Measurements from ENCODE around the gene NHLRC4. TPM values are rescaled to one million over a fixed set of nuclear protein-coding genes. Genes with fewer than 3 reads are reported as not detected.

The NHLRC4 gene
- polyA plus RNA-seq, 1 of the 3 experiments (the other 2 are of a cell fraction): 0.69 TPM

DNA sequence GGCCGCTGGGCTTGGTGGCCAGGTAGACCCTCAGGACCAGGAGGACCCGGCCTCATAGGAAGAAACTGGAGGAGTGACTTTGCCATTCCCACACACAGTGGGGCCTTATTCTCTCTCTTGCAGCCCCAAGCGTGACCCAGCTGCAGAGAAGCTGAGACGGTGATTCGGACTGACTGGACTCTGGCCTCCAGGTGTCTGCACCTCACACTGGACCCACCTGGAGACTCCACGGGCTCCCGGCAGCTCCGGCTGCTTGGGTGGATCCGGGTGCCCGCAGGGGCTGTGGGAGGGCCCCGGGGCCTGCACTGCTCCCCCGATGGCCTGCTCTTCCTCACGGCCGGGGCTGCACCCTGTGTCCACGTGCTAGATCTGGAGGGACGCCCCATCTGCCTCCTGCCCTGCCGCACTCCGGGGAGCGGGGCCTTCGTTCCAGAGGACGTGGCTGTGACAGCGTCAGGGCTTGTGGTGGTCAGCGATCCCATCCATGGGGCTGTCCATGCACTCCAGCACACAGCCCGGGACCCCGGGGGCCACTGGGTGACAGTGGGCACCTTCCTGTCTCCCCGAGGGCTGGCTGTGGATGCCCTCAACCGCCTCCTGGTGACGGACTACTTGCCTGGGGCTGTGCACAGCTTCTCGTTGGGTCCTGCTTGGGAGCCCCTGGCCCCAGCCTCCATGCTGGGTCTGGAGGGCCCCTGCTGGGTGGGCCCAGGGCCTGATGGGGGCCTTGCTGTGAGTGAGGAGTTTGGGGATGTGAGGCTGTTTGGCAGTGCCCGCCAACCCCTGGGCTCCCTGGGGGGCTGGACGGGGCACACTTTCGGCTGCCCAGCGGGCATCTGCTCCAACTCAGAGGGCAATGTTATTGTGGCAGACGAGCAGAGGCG is 810 bp downstream of the NHLRC4 start:
- no peak overlapping the region for H2AFZ ChIP-seq (ENCODE audit: low read depth)
- peaks cover 17% of the 10 kb centered on the region for H3K79me2 ChIP-seq (ENCODE audit: insufficient read depth)
- peaks cover 0 to 2% of the 10 kb centered on the region in 2 experiments for H3K36me3 ChIP-seq (replicated peaks in 1 of 2; ENCODE audit: control insufficient read depth in 1 of 2, insufficient read depth in 2 of 2, low read length in 1 of 2)
- H3K4me2 ChIP-seq: no peak overlapping the region
- no peak overlapping the region for H3K4me3 ChIP-seq (ENCODE audit: low read depth in 2 of 2, low read length in 1 of 2)
- H4K20me1 ChIP-seq (ENCODE audit: insufficient read depth): no peaks in the 10 kb centered on the region
- no peak for DNase-seq
- TF ChIP-seq TAF1 (IDR thresholded peaks at IDR 0.05; ENCODE audit: borderline replicate concordance, low read depth, low read length) (no peak), FOXJ3 (CRISPR knock-in tag; IDR thresholded peaks at IDR 0.05) (no peak), EZH2phosphoT487 (IDR thresholded peaks at IDR 0.05; ENCODE audit: borderline replicate concordance, low read depth) (no peak), SIN3A (IDR thresholded peaks at IDR 0.05; ENCODE audit: borderline replicate concordance, low read depth, low read length) (no peak), RCOR1 (IDR thresholded peaks at IDR 0.05; ENCODE audit: low read length) (no peak), TEAD4 (IDR thresholded peaks at IDR 0.05; ENCODE audit: borderline replicate concordance, insufficient read depth) (no peak), TCF12 (IDR thresholded peaks at IDR 0.05) (no peak), RFX5 (IDR thresholded peaks at IDR 0.05; ENCODE audit: low read length) (no peak), CHD2 (IDR thresholded peaks at IDR 0.05; ENCODE audit: low read length, partially characterized antibody) (no peak), GABPA (IDR thresholded peaks at IDR 0.05; ENCODE audit: low read depth) (no peak)
- TF ChIP-seq, protein P1, sequence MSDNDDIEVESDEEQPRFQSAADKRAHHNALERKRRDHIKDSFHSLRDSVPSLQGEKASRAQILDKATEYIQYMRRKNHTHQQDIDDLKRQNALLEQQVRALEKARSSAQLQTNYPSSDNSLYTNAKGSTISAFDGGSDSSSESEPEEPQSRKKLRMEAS (IDR thresholded peaks at IDR 0.05; ENCODE audit: low read depth): no peak
- H3K27ac ChIP-seq (ENCODE audit: low read depth in 2 of 2, low read length in 1 of 2): peak overlapping the region in 1 of 2 experiments; percentile 95; a peak in 2 of 4 replicates
- H3F3A ChIP-seq (replicated peaks; ENCODE audit: insufficient read depth): no peaks in the 10 kb centered on the region
- 94% methylated on average over 6 of the region's 35 CpGs for WGBS (ENCODE audit: low lambda C conversion rate)
- H3K9me3 ChIP-seq: no peaks in the 10 kb centered on the region
- POLR2A ChIA-PET: interaction anchor here (0.6 to 1.1 kb wide), 2 partner anchors 9 to 143 kb away, joined by 3 read pairs; no protein-coding TSS in a partner anchor
- CTCF ChIA-PET: interaction anchor here (1.1 to 2.0 kb wide), 2 partner anchors 41 to 141 kb away, joined by 3 to 5 read pairs; no protein-coding TSS in a partner anchor
- H3K27me3 ChIP-seq (ENCODE audit: insufficient read depth): no peaks in the 10 kb centered on the region
- no peaks in the 10 kb centered on the region for H3K9me2 ChIP-seq
- no peak overlapping the region for H3K9ac ChIP-seq
- H3K4me1 ChIP-seq (ENCODE audit: control insufficient read depth in 1 of 2, insufficient read depth in 2 of 2, low read depth in 1 of 2, low read length in 1 of 2): peaks cover 11 to 62% of the 10 kb centered on the region in 2 experiments; a peak in 2 of 4 replicates

DNA sequence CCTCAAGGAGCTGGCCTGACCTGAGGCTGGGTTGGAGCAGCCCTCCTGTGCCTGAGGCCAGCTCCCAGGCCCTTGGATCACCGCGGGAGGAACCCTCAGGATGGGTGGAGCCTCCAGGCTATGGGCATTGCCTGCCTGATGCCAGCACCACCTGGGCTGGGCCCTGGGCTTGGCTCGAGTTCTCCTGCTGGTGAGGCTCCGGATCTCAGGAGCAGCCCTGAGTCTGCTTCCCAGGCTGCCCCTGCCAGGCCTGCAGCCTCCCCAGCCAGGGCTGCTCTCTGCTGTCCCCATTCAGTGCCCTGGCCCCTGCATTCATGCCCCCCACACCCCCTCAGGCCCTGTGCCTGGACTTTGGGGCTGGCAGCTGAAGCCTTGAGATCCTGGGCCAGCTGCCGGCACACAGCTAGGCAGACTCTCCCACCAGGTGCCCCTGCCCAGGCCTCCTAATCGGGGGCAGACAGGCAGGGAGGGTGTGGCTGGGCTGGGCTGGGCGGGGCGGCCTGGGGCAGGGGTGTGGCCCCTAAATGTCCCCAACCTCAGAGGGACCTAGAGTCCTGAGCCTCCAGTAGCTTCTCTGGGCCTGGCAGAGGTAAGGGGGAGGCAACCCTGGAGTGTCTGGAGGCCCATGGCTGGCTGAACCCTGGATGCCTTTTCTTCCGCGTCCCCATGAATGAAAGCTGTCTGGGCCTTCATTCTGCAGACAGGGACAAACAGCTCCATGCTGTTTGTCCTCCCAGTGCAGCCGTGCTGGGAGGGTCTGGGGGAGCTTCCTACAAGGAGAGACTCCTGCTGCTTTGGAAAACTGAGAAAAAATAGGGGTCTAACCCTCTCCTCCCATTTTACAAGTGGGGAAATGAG is 1.8 kb downstream of the NHLRC4 start:
- CTCF ChIA-PET: interaction anchor here (1.0 to 2.0 kb wide), 2 partner anchors 25 to 42 kb away, joined by 3 to 5 read pairs; no protein-coding TSS in a partner anchor
- Histone ChIP-seq H3K9ac (peak overlapping the region; percentile 81; the same call in 1 of the 2 replicates), H3F3A (replicated peaks; ENCODE audit: insufficient read depth) (no peaks in the 10 kb centered on the region), H3K36me3 (replicated peaks in 1 of 2; ENCODE audit: control insufficient read depth in 1 of 2, insufficient read depth in 2 of 2, low read length in 1 of 2) (peaks cover 0 to 4% of the 10 kb centered on the region in 2 experiments), H3K79me2 (ENCODE audit: insufficient read depth) (peaks cover 17% of the 10 kb centered on the region), H4K20me1 (ENCODE audit: insufficient read depth) (no peaks in the 10 kb centered on the region), H2AFZ (ENCODE audit: low read depth) (peak overlapping the region; percentile 81; the same call in 1 of the 2 replicates), H3K27ac (ENCODE audit: low read depth in 2 of 2, low read length in 1 of 2) (peak overlapping the region in 1 of 2 experiments; percentile 90; a peak in 2 of 4 replicates), H3K4me2 (peak overlapping the region; percentile 92), H3K9me3 (no peaks in the 10 kb centered on the region), H3K27me3 (ENCODE audit: insufficient read depth) (no peaks in the 10 kb centered on the region), H3K4me3 (ENCODE audit: low read depth in 2 of 2, low read length in 1 of 2) (peak overlapping the region; percentile 62 to 93; a peak in 3 of 4 replicates), H3K4me1 (ENCODE audit: control insufficient read depth in 1 of 2, insufficient read depth in 2 of 2, low read depth in 1 of 2, low read length in 1 of 2) (peaks cover 11 to 62% of the 10 kb centered on the region in 2 experiments; a peak in 2 of 4 replicates), H3K9me2 (no peaks in the 10 kb centered on the region)
- no peak for DNase-seq
- 89% methylated on average over 9 of the region's 11 CpGs for WGBS (ENCODE audit: low lambda C conversion rate)
- POLR2A ChIA-PET: interaction anchor here (1.2 kb wide), 1 partner anchor 20 kb away, joined by 3 read pairs; no protein-coding TSS in a partner anchor
- TF ChIP-seq JUND (IDR thresholded peaks at IDR 0.05): no peak
- TF ChIP-seq, protein P2, sequence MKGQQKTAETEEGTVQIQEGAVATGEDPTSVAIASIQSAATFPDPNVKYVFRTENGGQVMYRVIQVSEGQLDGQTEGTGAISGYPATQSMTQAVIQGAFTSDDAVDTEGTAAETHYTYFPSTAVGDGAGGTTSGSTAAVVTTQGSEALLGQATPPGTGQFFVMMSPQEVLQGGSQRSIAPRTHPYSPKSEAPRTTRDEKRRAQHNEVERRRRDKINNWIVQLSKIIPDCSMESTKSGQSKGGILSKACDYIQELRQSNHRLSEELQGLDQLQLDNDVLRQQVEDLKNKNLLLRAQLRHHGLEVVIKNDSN (IDR thresholded peaks at IDR 0.05; ENCODE audit: borderline replicate concordance, low read depth): no peak
- TF ChIP-seq, protein P3, sequence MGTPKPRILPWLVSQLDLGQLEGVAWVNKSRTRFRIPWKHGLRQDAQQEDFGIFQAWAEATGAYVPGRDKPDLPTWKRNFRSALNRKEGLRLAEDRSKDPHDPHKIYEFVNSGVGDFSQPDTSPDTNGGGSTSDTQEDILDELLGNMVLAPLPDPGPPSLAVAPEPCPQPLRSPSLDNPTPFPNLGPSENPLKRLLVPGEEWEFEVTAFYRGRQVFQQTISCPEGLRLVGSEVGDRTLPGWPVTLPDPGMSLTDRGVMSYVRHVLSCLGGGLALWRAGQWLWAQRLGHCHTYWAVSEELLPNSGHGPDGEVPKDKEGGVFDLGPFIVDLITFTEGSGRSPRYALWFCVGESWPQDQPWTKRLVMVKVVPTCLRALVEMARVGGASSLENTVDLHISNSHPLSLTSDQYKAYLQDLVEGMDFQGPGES (IDR thresholded peaks at IDR 0.05; ENCODE audit: low read depth, low read length): no peak
- no peak for TF ChIP-seq RAD21 (IDR thresholded peaks at IDR 0.05; ENCODE audit: low read length)
- TF ChIP-seq FOSL2 (IDR thresholded peaks at IDR 0.05; ENCODE audit: borderline replicate concordance, low read depth): no peak
- TF ChIP-seq, protein P4, sequence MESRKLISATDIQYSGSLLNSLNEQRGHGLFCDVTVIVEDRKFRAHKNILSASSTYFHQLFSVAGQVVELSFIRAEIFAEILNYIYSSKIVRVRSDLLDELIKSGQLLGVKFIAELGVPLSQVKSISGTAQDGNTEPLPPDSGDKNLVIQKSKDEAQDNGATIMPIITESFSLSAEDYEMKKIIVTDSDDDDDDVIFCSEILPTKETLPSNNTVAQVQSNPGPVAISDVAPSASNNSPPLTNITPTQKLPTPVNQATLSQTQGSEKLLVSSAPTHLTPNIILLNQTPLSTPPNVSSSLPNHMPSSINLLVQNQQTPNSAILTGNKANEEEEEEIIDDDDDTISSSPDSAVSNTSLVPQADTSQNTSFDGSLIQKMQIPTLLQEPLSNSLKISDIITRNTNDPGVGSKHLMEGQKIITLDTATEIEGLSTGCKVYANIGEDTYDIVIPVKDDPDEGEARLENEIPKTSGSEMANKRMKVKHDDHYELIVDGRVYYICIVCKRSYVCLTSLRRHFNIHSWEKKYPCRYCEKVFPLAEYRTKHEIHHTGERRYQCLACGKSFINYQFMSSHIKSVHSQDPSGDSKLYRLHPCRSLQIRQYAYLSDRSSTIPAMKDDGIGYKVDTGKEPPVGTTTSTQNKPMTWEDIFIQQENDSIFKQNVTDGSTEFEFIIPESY (IDR thresholded peaks at IDR 0.05; ENCODE audit: borderline replicate concordance, low read depth): no peak
- TF ChIP-seq, protein P5, sequence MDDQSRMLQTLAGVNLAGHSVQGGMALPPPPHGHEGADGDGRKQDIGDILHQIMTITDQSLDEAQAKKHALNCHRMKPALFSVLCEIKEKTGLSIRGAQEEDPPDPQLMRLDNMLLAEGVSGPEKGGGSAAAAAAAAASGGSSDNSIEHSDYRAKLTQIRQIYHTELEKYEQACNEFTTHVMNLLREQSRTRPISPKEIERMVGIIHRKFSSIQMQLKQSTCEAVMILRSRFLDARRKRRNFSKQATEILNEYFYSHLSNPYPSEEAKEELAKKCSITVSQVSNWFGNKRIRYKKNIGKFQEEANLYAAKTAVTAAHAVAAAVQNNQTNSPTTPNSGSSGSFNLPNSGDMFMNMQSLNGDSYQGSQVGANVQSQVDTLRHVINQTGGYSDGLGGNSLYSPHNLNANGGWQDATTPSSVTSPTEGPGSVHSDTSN (IDR thresholded peaks at IDR 0.05): no peak
